Measurements from ENCODE around the gene DAGLB. TPM values are rescaled to one million over a fixed set of nuclear protein-coding genes. Genes with fewer than 3 reads are reported as not detected.

DAGLB gene
- polyA plus RNA-seq, 1 donor (not counting 4 experiments of a cell fraction or from before 2014, with no cell fraction given): 15.5 TPM

DNA sequence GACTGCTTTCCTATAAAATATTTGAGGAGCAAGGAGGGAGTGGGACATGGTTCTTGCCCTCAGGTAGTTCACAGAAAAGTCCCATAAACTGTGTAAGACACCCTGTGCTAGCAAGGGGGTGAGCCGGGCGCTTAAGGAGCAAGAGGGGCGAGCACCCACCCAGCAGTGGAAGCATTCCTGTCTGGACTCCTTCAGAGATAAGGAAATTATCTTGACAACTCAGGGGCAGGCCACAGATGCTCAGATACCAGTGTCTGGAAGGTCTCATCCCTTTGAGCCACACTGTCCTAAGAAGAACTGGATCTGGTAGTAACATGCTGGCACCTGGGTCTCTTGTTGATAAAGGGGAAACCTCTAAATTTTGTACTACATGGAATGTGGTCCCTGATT, 54.1 kb downstream of the DAGLB start:
- FAIRE-seq (no peak), DNase-seq (ENCODE audit: low read depth, low spot score) (no peak)
- H3K9ac ChIP-seq (ENCODE audit: control insufficient read depth, extremely low read depth, insufficient read depth, low read length): peak overlapping the region; percentile 43
- peak overlapping the region; percentile 35 for H3K4me2 ChIP-seq (ENCODE audit: control insufficient read depth, extremely low read depth, insufficient read depth, low read depth, low read length)
- H3K36me3 ChIP-seq (ENCODE audit: control insufficient read depth in 2 of 2, extremely low read depth in 1 of 2, insufficient read depth in 2 of 2, low read length in 2 of 2): peaks cover 8 to 22% of the 10 kb centered on the region in 2 experiments
- H3K4me1 ChIP-seq (ENCODE audit: control insufficient read depth, extremely low read depth, insufficient read depth, low read length): peaks cover 37% of the 10 kb centered on the region
- peak overlapping the region; percentile 67 for H3K27ac ChIP-seq (ENCODE audit: control insufficient read depth, insufficient read depth, low read length)
- H3K27me3 ChIP-seq (ENCODE audit: control insufficient read depth, extremely low read depth, insufficient read depth, low read length): no peaks in the 10 kb centered on the region
- peaks cover 15% of the 10 kb centered on the region for H4K20me1 ChIP-seq (ENCODE audit: control insufficient read depth, extremely low read depth, insufficient read depth, low read length)
- H3K79me2 ChIP-seq (ENCODE audit: control insufficient read depth, insufficient read depth, low read length): peaks cover 87% of the 10 kb centered on the region
- H3K4me3 ChIP-seq (ENCODE audit: control insufficient read depth in 2 of 3, extremely low read depth in 1 of 3, insufficient read depth in 2 of 3, low read depth in 1 of 3, low read length in 3 of 3): no peak overlapping the region
- H3K9me3 ChIP-seq (ENCODE audit: control insufficient read depth, low read depth, low read length): no peaks in the 10 kb centered on the region
- H2AFZ ChIP-seq (ENCODE audit: control insufficient read depth, low read length): no peak overlapping the region
- peaks cover 5% of the 10 kb centered on the region for H3K9me1 ChIP-seq (ENCODE audit: control insufficient read depth, extremely low read depth, insufficient read depth, low read length)
- dilution Hi-C loops (cut with MboI; ENCODE audit: extremely low pct_ligation_motif_present, low sequenced_read_pairs): no loop called here
- TF ChIP-seq EZH2 (IDR thresholded peaks at IDR 0.05; ENCODE audit: low read length): no peak
- TF ChIP-seq, protein P1, sequence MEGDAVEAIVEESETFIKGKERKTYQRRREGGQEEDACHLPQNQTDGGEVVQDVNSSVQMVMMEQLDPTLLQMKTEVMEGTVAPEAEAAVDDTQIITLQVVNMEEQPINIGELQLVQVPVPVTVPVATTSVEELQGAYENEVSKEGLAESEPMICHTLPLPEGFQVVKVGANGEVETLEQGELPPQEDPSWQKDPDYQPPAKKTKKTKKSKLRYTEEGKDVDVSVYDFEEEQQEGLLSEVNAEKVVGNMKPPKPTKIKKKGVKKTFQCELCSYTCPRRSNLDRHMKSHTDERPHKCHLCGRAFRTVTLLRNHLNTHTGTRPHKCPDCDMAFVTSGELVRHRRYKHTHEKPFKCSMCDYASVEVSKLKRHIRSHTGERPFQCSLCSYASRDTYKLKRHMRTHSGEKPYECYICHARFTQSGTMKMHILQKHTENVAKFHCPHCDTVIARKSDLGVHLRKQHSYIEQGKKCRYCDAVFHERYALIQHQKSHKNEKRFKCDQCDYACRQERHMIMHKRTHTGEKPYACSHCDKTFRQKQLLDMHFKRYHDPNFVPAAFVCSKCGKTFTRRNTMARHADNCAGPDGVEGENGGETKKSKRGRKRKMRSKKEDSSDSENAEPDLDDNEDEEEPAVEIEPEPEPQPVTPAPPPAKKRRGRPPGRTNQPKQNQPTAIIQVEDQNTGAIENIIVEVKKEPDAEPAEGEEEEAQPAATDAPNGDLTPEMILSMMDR (optimal IDR thresholded peaks at IDR 0.05 in 1 of 3, IDR thresholded peaks at IDR 0.05 in 1 of 3, conservative IDR thresholded peaks at IDR 0.05 in 1 of 3; ENCODE audit: extremely low read depth in 1 of 3, insufficient read depth in 2 of 3, low read length in 3 of 3): no peak

DNA sequence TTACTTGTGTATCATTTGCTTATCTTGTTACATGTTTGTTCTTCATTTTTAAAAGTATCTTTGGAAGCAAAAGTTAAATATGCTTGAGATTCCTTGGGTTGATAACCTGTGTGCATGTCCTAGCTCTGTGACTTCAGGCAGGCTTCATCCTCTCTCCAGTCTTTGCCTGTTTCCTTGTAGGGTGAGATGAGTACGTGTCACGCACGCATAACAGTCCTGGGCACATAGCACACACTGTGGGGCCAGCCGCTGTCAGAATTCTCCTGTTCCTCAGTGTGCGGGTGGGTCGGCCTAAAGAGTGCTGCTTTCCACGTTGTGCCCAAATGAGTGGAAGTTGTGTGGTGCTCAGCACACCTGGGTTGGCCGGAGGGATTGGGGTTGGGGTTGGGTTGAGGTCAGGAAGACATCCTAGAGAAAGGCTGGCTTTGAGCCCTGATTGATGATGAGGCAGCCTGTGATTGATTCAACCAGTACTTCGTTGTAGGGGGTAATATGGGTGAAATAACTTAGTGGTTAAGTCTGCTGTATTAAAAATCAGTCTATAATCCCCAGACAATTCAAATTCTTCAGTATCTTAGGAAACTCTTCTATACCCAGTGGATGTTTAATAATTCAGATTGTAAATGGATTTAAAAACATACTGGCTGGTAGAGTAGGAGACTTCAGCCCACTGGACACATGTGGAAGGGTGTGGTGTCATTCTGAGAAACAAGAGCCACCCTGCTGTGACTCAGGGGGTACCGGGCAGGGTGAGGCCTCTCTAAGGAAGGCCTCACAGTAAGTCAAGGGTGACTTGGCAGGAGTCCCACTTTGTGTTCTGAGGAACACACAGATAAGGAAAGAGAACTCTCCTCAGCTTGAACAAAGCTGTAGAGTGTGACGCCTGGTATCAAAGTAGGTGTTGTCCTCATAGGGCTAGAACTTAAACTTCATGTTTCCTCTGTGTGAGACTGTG, 54.8 kb downstream of the DAGLB start:
- Histone ChIP-seq H3K4me1 (ENCODE audit: control insufficient read depth, extremely low read depth, insufficient read depth, low read length) (peaks cover 34% of the 10 kb centered on the region), H3K36me3 (ENCODE audit: control insufficient read depth in 2 of 2, extremely low read depth in 1 of 2, insufficient read depth in 2 of 2, low read length in 2 of 2) (peaks cover 9 to 27% of the 10 kb centered on the region in 2 experiments), H3K9me1 (ENCODE audit: control insufficient read depth, extremely low read depth, insufficient read depth, low read length) (peaks cover 3% of the 10 kb centered on the region), H3K4me3 (ENCODE audit: control insufficient read depth in 2 of 3, extremely low read depth in 1 of 3, insufficient read depth in 2 of 3, low read depth in 1 of 3, low read length in 3 of 3) (no peak overlapping the region), H3K4me2 (ENCODE audit: control insufficient read depth, extremely low read depth, insufficient read depth, low read depth, low read length) (peak overlapping the region; percentile 35), H3K27me3 (ENCODE audit: control insufficient read depth, extremely low read depth, insufficient read depth, low read length) (no peaks in the 10 kb centered on the region), H4K20me1 (ENCODE audit: control insufficient read depth, extremely low read depth, insufficient read depth, low read length) (peaks cover 15% of the 10 kb centered on the region), H3K9me3 (ENCODE audit: control insufficient read depth, low read depth, low read length) (no peaks in the 10 kb centered on the region), H3K27ac (ENCODE audit: control insufficient read depth, insufficient read depth, low read length) (peak overlapping the region; percentile 67), H2AFZ (ENCODE audit: control insufficient read depth, low read length) (no peak overlapping the region), H3K79me2 (ENCODE audit: control insufficient read depth, insufficient read depth, low read length) (peaks cover 87% of the 10 kb centered on the region), H3K9ac (ENCODE audit: control insufficient read depth, extremely low read depth, insufficient read depth, low read length) (peak overlapping the region; percentile 43)
- TF ChIP-seq, protein P1 (optimal IDR thresholded peaks at IDR 0.05 in 1 of 3, IDR thresholded peaks at IDR 0.05 in 1 of 3, conservative IDR thresholded peaks at IDR 0.05 in 1 of 3; ENCODE audit: extremely low read depth in 1 of 3, insufficient read depth in 2 of 3, low read length in 3 of 3): no peak
- no peak for TF ChIP-seq EZH2 (IDR thresholded peaks at IDR 0.05; ENCODE audit: low read length)
- dilution Hi-C loops (cut with MboI; ENCODE audit: extremely low pct_ligation_motif_present, low sequenced_read_pairs): no loop called here
- FAIRE-seq (peak; percentile 48), DNase-seq (ENCODE audit: low read depth, low spot score) (peak; percentile 32)
